Calu3 (cell line): ENCODE data around the gene ARHGAP26. TPM values are rescaled to one million over a fixed set of nuclear protein-coding genes. Genes with fewer than 3 reads are reported as not detected.

Experiments
- BruUV-seq: library from RNA; stranded (reverse); fragments of 400-500 nt; replicated peaks from 2 replicates; lab custom pipeline; 2021; lab: Mats Ljungman, UMichigan
- CTCF ChIA-PET: fragments of 300-600 bp; sonication (Branson Sonifier 250); formaldehyde crosslinking; loops from one replicate; lab custom pipeline; 2022; ENCODE audit warnings: antibody characterized with exemption; lab: Charles Lee
- DNase-seq: peaks from one replicate; pipeline ENCODE4 v3.0.0; 2022
- H3K27ac Mint-ChIP-seq: one replicate; pipeline ENCODE4 v1.8.0; 2022; ENCODE audit warnings: mixed read lengths; ENCODE audit not compliant: unreplicated experiment
- H3K27me3 Mint-ChIP-seq: one replicate; pipeline ENCODE4 v1.8.0; 2022; ENCODE audit warnings: mixed read lengths; ENCODE audit not compliant: unreplicated experiment
- H3K36me3 Mint-ChIP-seq: one replicate; pipeline ENCODE4 v1.8.0; 2022; ENCODE audit warnings: mild to moderate bottlenecking, moderate library complexity, mixed read lengths; ENCODE audit not compliant: insufficient read depth, unreplicated experiment
- H3K4me1 Mint-ChIP-seq: one replicate; pipeline ENCODE4 v1.8.0; 2022; ENCODE audit warnings: mild to moderate bottlenecking, low read depth, mixed read lengths; ENCODE audit not compliant: unreplicated experiment
- H3K4me3 Mint-ChIP-seq: one replicate; pipeline ENCODE4 v1.8.0; 2022; ENCODE audit warnings: mild to moderate bottlenecking, low read depth, moderate library complexity, mixed read lengths; ENCODE audit not compliant: unreplicated experiment
- H3K9me3 Mint-ChIP-seq: one replicate; pipeline ENCODE4 v1.8.0; 2022; ENCODE audit warnings: low read depth, mixed read lengths; ENCODE audit not compliant: unreplicated experiment
- intact Hi-C: fragments of 100-400 bp; cut with micrococcal nuclease; formaldehyde crosslinking; loops from one replicate; pipeline ENCODE4 v1.10.0; 2022; ENCODE audit not compliant: unreplicated experiment
- total RNA-seq: library from RNA; stranded (reverse); gene quantifications from 2 replicates; pipeline ENCODE4 v1.2.3, GENCODE V29; 2022
- TF ChIP-seq, protein P1 (sequence below): fragments of 200-600 bp; IDR thresholded peaks from one replicate; pipeline ENCODE4 v1.8.0; 2022; ENCODE audit warnings: antibody characterized with exemption; ENCODE audit not compliant: unreplicated experiment

ARHGAP26 gene
- total RNA-seq, 1 experiment from 2014 or later: 118 TPM

DNA sequence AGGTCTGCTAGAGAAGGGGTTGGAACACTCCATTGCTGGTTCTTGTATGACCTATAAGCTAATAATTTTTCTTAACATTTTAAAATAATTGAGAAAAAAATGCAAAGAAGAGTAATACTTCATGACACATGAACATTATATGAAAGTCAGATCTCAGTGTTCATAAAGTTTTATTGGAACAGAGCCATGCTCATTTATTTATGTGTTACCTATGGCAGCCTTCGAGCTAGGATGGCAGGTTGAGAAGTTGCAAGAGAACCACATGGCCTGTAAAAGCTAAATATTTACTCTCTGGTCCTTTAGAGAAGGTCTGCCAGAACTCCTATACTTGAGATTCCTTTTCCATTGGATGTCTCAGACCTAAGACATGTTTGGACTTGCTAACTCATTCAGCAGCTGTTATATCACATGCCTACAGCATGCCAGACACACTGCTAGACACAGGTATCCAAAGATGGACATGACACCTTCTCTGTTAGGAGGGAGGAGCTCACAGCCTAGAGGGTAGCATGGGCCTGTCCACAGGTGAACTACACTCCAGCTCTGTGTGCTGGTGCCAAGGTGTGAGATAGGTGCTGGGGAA, 304.3 kb downstream of the ARHGAP26 start:
- no peaks in the 10 kb centered on the region for H3K9me3 Mint-ChIP-seq
- intact Hi-C loops: no loop called here
- no peaks in the 10 kb centered on the region for H3K27me3 Mint-ChIP-seq
- DNase-seq: no peak
- H3K4me3 Mint-ChIP-seq: no peak overlapping the region
- H3K4me1 Mint-ChIP-seq: no peaks in the 10 kb centered on the region
- no TSS peak for BruUV-seq
- CTCF ChIA-PET: interaction anchor here (1.0 kb wide), 1 partner anchor 11 kb away, joined by 4 read pairs; no protein-coding TSS in a partner anchor
- H3K27ac Mint-ChIP-seq: no peak overlapping the region
- TF ChIP-seq, protein P1, sequence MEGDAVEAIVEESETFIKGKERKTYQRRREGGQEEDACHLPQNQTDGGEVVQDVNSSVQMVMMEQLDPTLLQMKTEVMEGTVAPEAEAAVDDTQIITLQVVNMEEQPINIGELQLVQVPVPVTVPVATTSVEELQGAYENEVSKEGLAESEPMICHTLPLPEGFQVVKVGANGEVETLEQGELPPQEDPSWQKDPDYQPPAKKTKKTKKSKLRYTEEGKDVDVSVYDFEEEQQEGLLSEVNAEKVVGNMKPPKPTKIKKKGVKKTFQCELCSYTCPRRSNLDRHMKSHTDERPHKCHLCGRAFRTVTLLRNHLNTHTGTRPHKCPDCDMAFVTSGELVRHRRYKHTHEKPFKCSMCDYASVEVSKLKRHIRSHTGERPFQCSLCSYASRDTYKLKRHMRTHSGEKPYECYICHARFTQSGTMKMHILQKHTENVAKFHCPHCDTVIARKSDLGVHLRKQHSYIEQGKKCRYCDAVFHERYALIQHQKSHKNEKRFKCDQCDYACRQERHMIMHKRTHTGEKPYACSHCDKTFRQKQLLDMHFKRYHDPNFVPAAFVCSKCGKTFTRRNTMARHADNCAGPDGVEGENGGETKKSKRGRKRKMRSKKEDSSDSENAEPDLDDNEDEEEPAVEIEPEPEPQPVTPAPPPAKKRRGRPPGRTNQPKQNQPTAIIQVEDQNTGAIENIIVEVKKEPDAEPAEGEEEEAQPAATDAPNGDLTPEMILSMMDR: no peak
- H3K36me3 Mint-ChIP-seq: peaks cover 20% of the 10 kb centered on the region

DNA sequence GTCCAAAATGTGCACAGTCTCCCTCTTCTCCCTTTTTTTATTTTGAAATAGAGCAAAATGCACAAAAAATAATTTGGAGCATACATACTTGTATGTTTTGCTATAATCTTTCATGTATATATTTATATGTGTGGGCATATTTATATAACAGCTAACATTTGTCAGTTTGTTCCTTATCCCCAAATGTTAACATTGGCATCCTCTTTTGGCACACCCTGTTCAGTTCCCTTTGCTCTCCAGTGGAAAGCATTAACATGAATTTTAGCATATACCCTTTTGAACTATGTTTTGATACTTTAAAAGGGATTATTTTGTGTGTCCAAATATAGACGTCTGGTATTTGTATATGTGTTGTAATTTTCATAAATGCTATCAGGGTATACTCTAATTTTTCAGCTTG, 306.2 kb downstream of the ARHGAP26 start:
- Mint-ChIP-seq H3K4me3 (no peak overlapping the region), H3K27me3 (no peaks in the 10 kb centered on the region), H3K27ac (no peak overlapping the region), H3K4me1 (no peaks in the 10 kb centered on the region), H3K36me3 (peaks cover 7% of the 10 kb centered on the region), H3K9me3 (no peaks in the 10 kb centered on the region)
- BruUV-seq: no TSS peak
- no peak for DNase-seq
- intact Hi-C loops: no loop called here
- TF ChIP-seq, protein P1: no peak
- CTCF ChIA-PET: no interaction called here

DNA sequence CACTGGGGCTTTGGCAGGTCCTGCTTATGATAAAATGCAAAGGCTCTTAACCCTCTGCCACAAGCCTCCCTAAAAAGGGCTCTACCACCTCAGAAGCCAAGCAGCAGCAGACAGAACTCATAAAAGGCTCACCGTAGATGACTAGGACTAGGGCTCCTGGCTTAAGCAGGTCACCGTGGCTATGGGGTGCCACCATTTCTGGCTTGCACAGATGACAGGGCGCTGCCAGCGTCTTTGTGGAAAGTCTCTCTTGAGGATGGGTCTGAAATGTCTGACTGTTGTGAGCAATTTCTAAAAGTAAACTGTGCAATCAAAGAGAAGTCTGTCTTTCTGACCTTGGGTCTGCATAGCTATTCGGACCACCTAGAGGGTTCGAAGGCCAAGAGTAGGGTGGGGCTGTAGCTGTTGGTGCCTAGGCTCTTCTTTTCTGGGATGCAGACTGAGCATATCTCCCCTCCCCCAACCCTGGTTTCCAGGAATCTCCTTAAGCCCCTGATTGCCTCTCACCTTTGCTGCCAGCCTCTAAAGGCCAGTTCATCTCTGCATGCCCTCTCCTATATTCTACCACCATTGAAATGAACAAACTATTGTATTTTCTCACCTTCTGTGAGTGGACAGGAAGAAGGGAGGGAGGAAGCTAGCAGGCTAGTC, 307.4 kb downstream of the ARHGAP26 start:
- CTCF ChIA-PET: no interaction called here
- no peak overlapping the region for H3K27ac Mint-ChIP-seq
- H3K4me3 Mint-ChIP-seq: no peak overlapping the region
- H3K36me3 Mint-ChIP-seq: peaks cover 6% of the 10 kb centered on the region
- H3K4me1 Mint-ChIP-seq: no peaks in the 10 kb centered on the region
- TF ChIP-seq, protein P1: no peak
- no peak for DNase-seq
- no peaks in the 10 kb centered on the region for H3K27me3 Mint-ChIP-seq
- no peaks in the 10 kb centered on the region for H3K9me3 Mint-ChIP-seq
- BruUV-seq: no TSS peak
- intact Hi-C loops: no loop called here

DNA sequence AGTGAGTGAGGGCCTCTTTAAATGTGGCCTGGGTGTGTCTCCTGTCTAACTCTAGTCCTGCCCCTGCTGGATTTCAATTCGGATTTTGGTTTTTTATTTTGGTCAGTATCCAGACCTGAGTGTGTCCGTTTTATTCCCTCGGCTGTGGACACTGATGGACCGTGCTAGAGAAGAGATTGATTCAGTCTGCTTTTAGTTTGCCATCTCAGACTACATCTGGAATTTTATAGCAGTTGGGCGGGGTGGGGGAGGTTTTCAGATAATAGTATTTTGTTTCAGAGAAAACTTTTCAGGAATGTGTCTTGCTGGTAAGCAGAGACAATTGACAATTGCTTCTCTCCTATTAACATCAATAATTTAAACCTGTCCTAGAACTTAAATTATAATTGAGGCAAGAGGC, 308.1 kb downstream of the ARHGAP26 start:
- CTCF ChIA-PET: no interaction called here
- no peak for DNase-seq
- H3K9me3 Mint-ChIP-seq: no peaks in the 10 kb centered on the region
- intact Hi-C loops: no loop called here
- H3K4me3 Mint-ChIP-seq: no peak overlapping the region
- H3K27ac Mint-ChIP-seq: no peak overlapping the region
- no TSS peak for BruUV-seq
- no peaks in the 10 kb centered on the region for H3K27me3 Mint-ChIP-seq
- TF ChIP-seq, protein P1: no peak
- H3K4me1 Mint-ChIP-seq: no peaks in the 10 kb centered on the region
- H3K36me3 Mint-ChIP-seq: peaks cover 6% of the 10 kb centered on the region
